Colonic mucosa (tissue), 4 donors: Measurements from ENCODE around the gene RNASEH1. TPM values are rescaled to one million over a fixed set of nuclear protein-coding genes. Genes with fewer than 3 reads are reported as not detected.

Source experiments
- DNase-seq: peaks from one replicate; pipeline ENCODE4 v3.0.0-alpha.2; 2020
- H3K27ac ChIP-seq: fragments of 200-600 bp; one replicate; pipeline ENCODE4 v1.8.0; 2021
- H3K27me3 ChIP-seq: fragments of 200-600 bp; one replicate; pipeline ENCODE4 v1.8.0; 2021
- H3K36me3 ChIP-seq: fragments of 200-600 bp; one replicate; pipeline ENCODE4 v1.8.0; 2021
- H3K4me1 ChIP-seq: fragments of 200-600 bp; one replicate; pipeline ENCODE4 v1.8.0; 2021; ENCODE audit warnings: mild to moderate bottlenecking
- H3K4me3 ChIP-seq: fragments of 200-600 bp; one replicate; pipeline ENCODE4 v1.8.0; 2021
- H3K9ac ChIP-seq, 2 donors: one replicate each; pipeline ENCODE4 v1.7.0; 2013; ENCODE audit warnings: control low read depth in 2 of 2, low read depth in 2 of 2, low read length in 2 of 2
- H3K9me3 ChIP-seq: fragments of 200-600 bp; one replicate; pipeline ENCODE4 v1.8.0; 2021
- intact Hi-C: fragments of 100-400 bp; cut with DNase I; formaldehyde crosslinking; loops from one replicate; pipeline ENCODE4 v1.14.1; 2022
- total RNA-seq, 2 donors: library from RNA; stranded (reverse); fragmentation: NEBNext Ultra II Directional in 1 of 2; extraction: Animal tissue kit (Norgen Biotek cat#: 25700) in 1 of 2; gene quantifications; one replicate each; pipeline ENCODE4 v1.2.1, GENCODE V29; 2021
- TF ChIP-seq, protein P1 (sequence below): fragments of 200-600 bp; IDR thresholded peaks from one replicate; pipeline ENCODE4 v1.8.0; 2022; ENCODE audit warnings: antibody characterized with exemption, mild to moderate bottlenecking
- donor health status: healthy.
- donor health status: DM: no; HTN: no; CAD: no.
- donor health status: DM: no; HTN: no; CAD: no.

RNASEH1 gene
- total RNA-seq, 2 donors from 2014 or later: 13.3 to 18.8 TPM

GRCh38 chr2:3587021-3587420 lies 28.9 kb upstream of the RNASEH1 start:
- Histone ChIP-seq H3K4me1 (no peaks in the 10 kb centered on the region), H3K4me3 (no peak overlapping the region), H3K27ac (no peak overlapping the region), H3K27me3 (no peaks in the 10 kb centered on the region), H3K9ac (no peak overlapping the region), H3K9me3 (no peaks in the 10 kb centered on the region), H3K36me3 (no peaks in the 10 kb centered on the region)
- intact Hi-C loops: no loop called here
- TF ChIP-seq, protein P1, sequence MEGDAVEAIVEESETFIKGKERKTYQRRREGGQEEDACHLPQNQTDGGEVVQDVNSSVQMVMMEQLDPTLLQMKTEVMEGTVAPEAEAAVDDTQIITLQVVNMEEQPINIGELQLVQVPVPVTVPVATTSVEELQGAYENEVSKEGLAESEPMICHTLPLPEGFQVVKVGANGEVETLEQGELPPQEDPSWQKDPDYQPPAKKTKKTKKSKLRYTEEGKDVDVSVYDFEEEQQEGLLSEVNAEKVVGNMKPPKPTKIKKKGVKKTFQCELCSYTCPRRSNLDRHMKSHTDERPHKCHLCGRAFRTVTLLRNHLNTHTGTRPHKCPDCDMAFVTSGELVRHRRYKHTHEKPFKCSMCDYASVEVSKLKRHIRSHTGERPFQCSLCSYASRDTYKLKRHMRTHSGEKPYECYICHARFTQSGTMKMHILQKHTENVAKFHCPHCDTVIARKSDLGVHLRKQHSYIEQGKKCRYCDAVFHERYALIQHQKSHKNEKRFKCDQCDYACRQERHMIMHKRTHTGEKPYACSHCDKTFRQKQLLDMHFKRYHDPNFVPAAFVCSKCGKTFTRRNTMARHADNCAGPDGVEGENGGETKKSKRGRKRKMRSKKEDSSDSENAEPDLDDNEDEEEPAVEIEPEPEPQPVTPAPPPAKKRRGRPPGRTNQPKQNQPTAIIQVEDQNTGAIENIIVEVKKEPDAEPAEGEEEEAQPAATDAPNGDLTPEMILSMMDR: no peak
- no peak for DNase-seq

DNA sequence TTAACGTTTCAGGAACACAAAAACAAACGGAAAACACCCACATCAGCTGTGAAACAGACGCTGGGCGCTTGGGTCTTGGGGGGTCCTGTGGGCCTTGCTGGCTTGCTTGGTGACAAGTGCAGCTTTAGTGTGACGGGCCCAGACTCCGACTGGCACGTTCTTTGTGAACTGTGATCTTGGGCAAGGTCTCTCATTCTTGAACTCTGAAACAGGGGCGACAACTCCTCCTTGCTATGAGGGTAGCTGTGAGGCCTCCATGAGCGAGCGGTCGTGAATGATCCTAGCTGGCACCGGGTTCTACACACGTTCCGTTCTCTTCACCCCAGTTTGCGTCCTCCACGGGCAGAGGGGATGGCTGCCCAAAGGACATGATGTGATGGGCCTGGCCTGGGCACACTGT lies 28.1 kb upstream of the RNASEH1 start:
- no peak overlapping the region for H3K4me3 ChIP-seq
- no peaks in the 10 kb centered on the region for H3K4me1 ChIP-seq
- H3K9ac ChIP-seq: no peak overlapping the region
- DNase-seq: no peak
- no peaks in the 10 kb centered on the region for H3K9me3 ChIP-seq
- TF ChIP-seq, protein P1: no peak
- intact Hi-C loops: no loop called here
- no peak overlapping the region for H3K27ac ChIP-seq
- no peaks in the 10 kb centered on the region for H3K27me3 ChIP-seq
- H3K36me3 ChIP-seq: no peaks in the 10 kb centered on the region

DNA sequence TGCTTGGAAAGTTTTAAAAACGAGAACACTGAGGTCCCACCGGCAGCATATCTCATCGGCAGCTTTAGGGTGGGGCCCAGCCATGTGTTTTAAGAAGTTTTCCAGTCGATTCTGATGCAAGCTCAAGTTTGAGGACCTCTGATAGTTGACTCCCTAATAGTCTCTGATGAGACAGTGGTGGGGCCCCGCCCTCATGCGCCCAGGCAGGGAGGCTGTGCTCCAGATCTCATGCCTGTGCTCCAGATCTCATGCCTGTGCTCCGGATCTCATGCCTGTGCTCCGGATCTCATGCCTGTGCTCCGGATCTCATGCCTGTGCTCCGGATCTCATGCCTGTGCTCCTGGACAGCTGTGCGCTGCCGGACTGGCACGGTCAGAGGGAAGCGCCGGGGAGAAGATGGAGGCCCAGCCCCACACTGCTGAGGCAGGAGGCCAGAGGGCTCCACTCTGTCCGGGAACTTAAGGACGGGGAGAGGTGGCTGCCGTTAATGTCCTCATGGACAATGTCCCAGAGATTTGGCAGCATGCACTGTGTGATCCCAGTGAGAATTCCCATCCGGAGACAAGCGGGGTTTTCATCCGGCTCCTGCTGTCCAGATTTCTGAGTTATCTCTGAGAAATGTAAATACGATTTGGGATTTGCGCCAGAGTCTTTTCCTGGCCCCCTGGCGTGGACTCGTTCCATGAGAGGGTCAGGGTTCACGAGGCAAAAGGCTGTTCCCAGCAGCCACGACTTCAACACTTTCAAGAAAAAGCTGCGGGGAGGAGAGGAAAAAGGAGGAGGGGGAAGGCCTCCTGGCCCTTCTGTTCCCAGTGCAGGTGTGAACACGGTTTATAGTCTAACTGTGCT lies 27.4 kb upstream of the RNASEH1 start:
- intact Hi-C loops: no loop called here
- H3K27me3 ChIP-seq: no peaks in the 10 kb centered on the region
- peak; percentile 43 for DNase-seq
- H3K9ac ChIP-seq: no peak overlapping the region
- no peaks in the 10 kb centered on the region for H3K36me3 ChIP-seq
- H3K27ac ChIP-seq: no peak overlapping the region
- TF ChIP-seq, protein P1: no peak
- H3K9me3 ChIP-seq: no peaks in the 10 kb centered on the region
- H3K4me1 ChIP-seq: no peaks in the 10 kb centered on the region
- no peak overlapping the region for H3K4me3 ChIP-seq

- no peak overlapping the region for H3K4me3 ChIP-seq
- no peak overlapping the region for H3K27ac ChIP-seq
- no peak for DNase-seq
- H3K9ac ChIP-seq: no peak overlapping the region
- H3K36me3 ChIP-seq: peaks cover 6% of the 10 kb centered on the region
- TF ChIP-seq, protein P1: no peak
- H3K4me1 ChIP-seq: no peaks in the 10 kb centered on the region
- H3K27me3 ChIP-seq: no peaks in the 10 kb centered on the region
- no peaks in the 10 kb centered on the region for H3K9me3 ChIP-seq
- intact Hi-C loops: no loop called here
These were observed 26.6 kb upstream of the RNASEH1 start for GRCh38 chr2:3584608-3585260.

DNA sequence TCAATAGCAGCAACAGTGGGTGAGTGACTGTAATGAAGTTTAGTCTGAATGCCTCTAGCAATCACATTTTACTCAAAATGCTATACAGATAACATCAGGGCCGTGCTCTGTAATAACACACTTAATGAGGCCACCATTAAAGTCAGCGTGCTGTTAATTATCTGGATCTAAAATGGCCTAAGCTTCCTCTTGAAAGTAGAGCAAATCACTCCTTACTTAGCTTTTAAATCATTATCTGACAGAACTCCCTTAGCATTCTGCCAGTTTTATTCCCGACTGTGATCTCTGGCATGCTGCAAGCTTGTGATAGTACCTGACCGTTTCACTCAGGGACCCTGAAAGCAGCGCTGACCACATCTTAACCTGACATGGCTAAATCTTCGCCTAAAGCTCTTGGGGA lies 25.9 kb upstream of the RNASEH1 start:
- TF ChIP-seq, protein P1: no peak
- H3K27me3 ChIP-seq: no peaks in the 10 kb centered on the region
- H3K4me3 ChIP-seq: no peak overlapping the region
- intact Hi-C loops: no loop called here
- peaks cover 6% of the 10 kb centered on the region for H3K36me3 ChIP-seq
- no peak for DNase-seq
- no peak overlapping the region for H3K9ac ChIP-seq
- no peak overlapping the region for H3K27ac ChIP-seq
- H3K9me3 ChIP-seq: no peaks in the 10 kb centered on the region
- H3K4me1 ChIP-seq: no peaks in the 10 kb centered on the region
